ENCODE results near the gene CEP350. TPM values are rescaled to one million over a fixed set of nuclear protein-coding genes. Genes with fewer than 3 reads are reported as not detected.

Gene CEP350
- total RNA-seq, 2 donors from 2014 or later = 70.0 to 72.6 TPM

- H3K4me1 Mint-ChIP-seq (ENCODE audit: low read depth in 2 of 2) = no peaks in the 10 kb centered on the region
- H3K27ac Mint-ChIP-seq = no peak overlapping the region
- DNase-seq (ENCODE audit: low spot score) (no peak), ATAC-seq (no peak)
- peaks cover 4 to 6% of the 10 kb centered on the region in 2 donors for H3K27me3 Mint-ChIP-seq
- H3K4me3 Mint-ChIP-seq = no peak overlapping the region
- H3K9me3 Mint-ChIP-seq = no peaks in the 10 kb centered on the region
- no peaks in the 10 kb centered on the region for H3K36me3 Mint-ChIP-seq
Observed at GRCh38 chr1:179929955-179930798, 24.4 kb upstream of the CEP350 start.

- Mint-ChIP-seq H3K27me3 (peaks cover 4 to 6% of the 10 kb centered on the region in 2 donors), H3K9me3 (no peaks in the 10 kb centered on the region), H3K27ac (no peak overlapping the region), H3K4me1 (ENCODE audit: low read depth in 2 of 2) (no peaks in the 10 kb centered on the region), H3K36me3 (no peaks in the 10 kb centered on the region), H3K4me3 (no peak overlapping the region)
- no peak for DNase-seq (ENCODE audit: low spot score)
- no peak for ATAC-seq
Observed at GRCh38 chr1:179930867-179931266, 23.7 kb upstream of the CEP350 start.

- Mint-ChIP-seq H3K27me3 (peaks cover 6 to 7% of the 10 kb centered on the region in 2 donors), H3K9me3 (no peaks in the 10 kb centered on the region), H3K4me1 (ENCODE audit: low read depth in 2 of 2) (no peaks in the 10 kb centered on the region), H3K4me3 (no peak overlapping the region), H3K27ac (no peak overlapping the region), H3K36me3 (no peaks in the 10 kb centered on the region)
- DNase-seq (ENCODE audit: low spot score) (no peak), ATAC-seq (no peak)
Observed at GRCh38 chr1:179933219-179933618, 21.4 kb upstream of the CEP350 start.

- DNase-seq (ENCODE audit: low spot score) (no peak), ATAC-seq (no peak)
- no peaks in the 10 kb centered on the region for H3K4me1 Mint-ChIP-seq (ENCODE audit: low read depth in 2 of 2)
- H3K36me3 Mint-ChIP-seq = no peaks in the 10 kb centered on the region
- H3K27me3 Mint-ChIP-seq = peaks cover 6 to 7% of the 10 kb centered on the region in 2 donors
- H3K9me3 Mint-ChIP-seq = no peaks in the 10 kb centered on the region
- no peak overlapping the region for H3K27ac Mint-ChIP-seq
- H3K4me3 Mint-ChIP-seq = no peak overlapping the region
Observed at GRCh38 chr1:179935909-179936496, 18.6 kb upstream of the CEP350 start.

GRCh38 chr1:179937668-179938254 lies 16.8 kb upstream of the CEP350 start:
- peaks cover 6 to 7% of the 10 kb centered on the region in 2 donors for H3K27me3 Mint-ChIP-seq
- H3K4me1 Mint-ChIP-seq (ENCODE audit: low read depth in 2 of 2) = no peaks in the 10 kb centered on the region
- no peaks in the 10 kb centered on the region for H3K9me3 Mint-ChIP-seq
- H3K4me3 Mint-ChIP-seq = no peak overlapping the region
- DNase-seq (ENCODE audit: low spot score) (no peak), ATAC-seq (no peak)
- H3K36me3 Mint-ChIP-seq = no peaks in the 10 kb centered on the region
- H3K27ac Mint-ChIP-seq = no peak overlapping the region

- Mint-ChIP-seq H3K27me3 (peaks cover 6 to 7% of the 10 kb centered on the region in 2 donors), H3K4me3 (no peak overlapping the region), H3K27ac (no peak overlapping the region), H3K9me3 (no peaks in the 10 kb centered on the region), H3K36me3 (no peaks in the 10 kb centered on the region), H3K4me1 (ENCODE audit: low read depth in 2 of 2) (no peaks in the 10 kb centered on the region)
- no peak for DNase-seq (ENCODE audit: low spot score)
- no peak for ATAC-seq
Observed at GRCh38 chr1:179938752-179939151, 15.9 kb upstream of the CEP350 start.

GRCh38 chr1:179939941-179940340 lies 14.7 kb upstream of the CEP350 start:
- H3K27me3 Mint-ChIP-seq = peaks cover 0 to 3% of the 10 kb centered on the region in 2 donors
- no peak overlapping the region for H3K27ac Mint-ChIP-seq
- no peaks in the 10 kb centered on the region for H3K36me3 Mint-ChIP-seq
- H3K4me3 Mint-ChIP-seq = no peak overlapping the region
- ATAC-seq (no peak), DNase-seq (ENCODE audit: low spot score) (no peak)
- H3K9me3 Mint-ChIP-seq = no peaks in the 10 kb centered on the region
- H3K4me1 Mint-ChIP-seq (ENCODE audit: low read depth in 2 of 2) = no peaks in the 10 kb centered on the region

- H3K4me3 Mint-ChIP-seq = no peak overlapping the region
Observed at GRCh38 chr1:179941454-179941853, 13.2 kb upstream of the CEP350 start.

GRCh38 chr1:179950651-179951050 lies 4.0 kb upstream of the CEP350 start:
- ATAC-seq = no peak
- DNase-seq (ENCODE audit: low spot score) = no peak
- Mint-ChIP-seq H3K27me3 (no peaks in the 10 kb centered on the region), H3K4me1 (ENCODE audit: low read depth in 2 of 2) (peaks cover 22 to 30% of the 10 kb centered on the region in 2 donors), H3K9me3 (peaks cover 5% of the 10 kb centered on the region), H3K36me3 (no peaks in the 10 kb centered on the region), H3K27ac (peak overlapping the region in 1 of 2 donors; percentile 35), H3K4me3 (no peak overlapping the region)

More at GRCh38 chr1:179941454-179941853, 13.2 kb upstream of the CEP350 start:
- peaks cover 0 to 3% of the 10 kb centered on the region in 2 donors for H3K27me3 Mint-ChIP-seq
- DNase-seq (ENCODE audit: low spot score) = no peak
- no peak for ATAC-seq
- H3K27ac Mint-ChIP-seq = no peak overlapping the region
- no peaks in the 10 kb centered on the region for H3K36me3 Mint-ChIP-seq
- H3K9me3 Mint-ChIP-seq = no peaks in the 10 kb centered on the region
- H3K4me1 Mint-ChIP-seq (ENCODE audit: low read depth in 2 of 2) = no peaks in the 10 kb centered on the region

GRCh38 chr1:179951383-179952144 lies 3.0 kb upstream of the CEP350 start:
- Mint-ChIP-seq H3K4me3 (peak overlapping the region; percentile 97), H3K4me1 (ENCODE audit: low read depth in 2 of 2) (peaks cover 27 to 39% of the 10 kb centered on the region in 2 donors), H3K27me3 (no peaks in the 10 kb centered on the region), H3K9me3 (peaks cover 5% of the 10 kb centered on the region), H3K27ac (peak overlapping the region; percentile 94 to 96), H3K36me3 (no peaks in the 10 kb centered on the region)
- DNase-seq (ENCODE audit: low spot score) (no peak), ATAC-seq (no peak)

- ATAC-seq = no peak
- peak overlapping the region; percentile 94 to 96 for H3K27ac Mint-ChIP-seq
- H3K36me3 Mint-ChIP-seq = no peaks in the 10 kb centered on the region
- peaks cover 30 to 43% of the 10 kb centered on the region in 2 donors for H3K4me1 Mint-ChIP-seq (ENCODE audit: low read depth in 2 of 2)
- no peaks in the 10 kb centered on the region for H3K27me3 Mint-ChIP-seq
- peaks cover 5% of the 10 kb centered on the region for H3K9me3 Mint-ChIP-seq
- peak overlapping the region; percentile 97 for H3K4me3 Mint-ChIP-seq
- DNase-seq (ENCODE audit: low spot score) = no peak
Observed at GRCh38 chr1:179952186-179952585, 2.4 kb upstream of the CEP350 start.

GRCh38 chr1:179953974-179954492 lies 577 bp upstream of the CEP350 start:
- peak; percentile 20 to 22 for ATAC-seq
- DNase-seq (ENCODE audit: low spot score) = peak; percentile 61
- H3K4me3 Mint-ChIP-seq = peak overlapping the region; percentile 97
- no peaks in the 10 kb centered on the region for H3K27me3 Mint-ChIP-seq
- H3K9me3 Mint-ChIP-seq = peaks cover 5% of the 10 kb centered on the region
- H3K36me3 Mint-ChIP-seq = no peaks in the 10 kb centered on the region
- peak overlapping the region; percentile 94 to 96 for H3K27ac Mint-ChIP-seq
- H3K4me1 Mint-ChIP-seq (ENCODE audit: low read depth in 2 of 2) = peaks cover 32 to 48% of the 10 kb centered on the region in 2 donors

GRCh38 chr1:179955287-179955680 lies 674 bp downstream of the CEP350 start:
- Mint-ChIP-seq H3K4me1 (ENCODE audit: low read depth in 2 of 2) (peaks cover 35 to 48% of the 10 kb centered on the region in 2 donors), H3K36me3 (no peaks in the 10 kb centered on the region), H3K4me3 (peak overlapping the region; percentile 97), H3K27ac (peak overlapping the region; percentile 94 to 96), H3K9me3 (peaks cover 5% of the 10 kb centered on the region), H3K27me3 (no peaks in the 10 kb centered on the region)
- ATAC-seq = no peak
- no peak for DNase-seq (ENCODE audit: low spot score)
